Upper lobe of right lung (tissue), 1 donor: ENCODE results near the gene CCDC167. TPM values are rescaled to one million over a fixed set of nuclear protein-coding genes. Genes with fewer than 3 reads are reported as not detected.

ENCODE experiments used
- ATAC-seq: fragments of 200-7000 bp; cut with Tn5 transposase; one replicate; pipeline ENCODE4 v1.9.1; 2020; ENCODE audit warnings: mild to moderate bottlenecking, moderate library complexity
- DNase-seq: peaks from one replicate; pipeline ENCODE4 v3.0.0-alpha.2; 2020
- H3K27ac ChIP-seq: fragments of 200-600 bp; one replicate; pipeline ENCODE4 v1.8.0; 2022
- H3K27me3 ChIP-seq: fragments of 200-600 bp; one replicate; pipeline ENCODE4 v1.8.0; 2022; ENCODE audit warnings: mild to moderate bottlenecking
- H3K36me3 ChIP-seq: fragments of 200-600 bp; one replicate; pipeline ENCODE4 v1.8.0; 2022
- H3K4me1 ChIP-seq: fragments of 200-600 bp; one replicate; pipeline ENCODE4 v1.8.0; 2022
- H3K4me3 ChIP-seq: fragments of 200-600 bp; one replicate; pipeline ENCODE4 v1.8.0; 2022; ENCODE audit warnings: mild to moderate bottlenecking
- H3K9me3 ChIP-seq: fragments of 200-600 bp; one replicate; pipeline ENCODE4 v1.8.0; 2022
- CTCF ChIP-seq: fragments of 200-600 bp; IDR thresholded peaks from one replicate; pipeline ENCODE4 v1.8.0; 2022; ENCODE audit warnings: antibody characterized with exemption
- intact Hi-C: fragments of 100-400 bp; cut with DNase I; formaldehyde crosslinking; loops from one replicate; pipeline ENCODE4 v1.11.0; 2022
- total RNA-seq: library from RNA; stranded (reverse); fragmentation: NEBNext Ultra II Directional; extraction: Animal tissue kit (Norgen Biotek cat#: 25700); gene quantifications from one replicate; pipeline ENCODE4 v1.2.1, GENCODE V29; 2021
- donor health status: DM: no; HTN: yes; CAD: no; lungs with severe emphysema.

Gene CCDC167
- total RNA-seq, 1 donor from 2014 or later = 12.9 TPM

- DNase-seq (no peak), ATAC-seq (no peak)
- no peak for TF ChIP-seq CTCF
- Histone ChIP-seq H3K36me3 (no peaks in the 10 kb centered on the region), H3K27ac (no peak overlapping the region), H3K4me1 (peaks cover 12% of the 10 kb centered on the region), H3K9me3 (no peaks in the 10 kb centered on the region), H3K4me3 (no peak overlapping the region), H3K27me3 (peaks cover 50% of the 10 kb centered on the region)
- intact Hi-C loops = no loop called here
Observed at GRCh38 chr6:37535428-37535758, 35.7 kb upstream of the CCDC167 start.

GRCh38 chr6:37534893-37535292 lies 35.2 kb upstream of the CCDC167 start:
- Histone ChIP-seq H3K4me1 (peaks cover 12% of the 10 kb centered on the region), H3K9me3 (no peaks in the 10 kb centered on the region), H3K27ac (no peak overlapping the region), H3K36me3 (no peaks in the 10 kb centered on the region), H3K27me3 (peaks cover 50% of the 10 kb centered on the region), H3K4me3 (no peak overlapping the region)
- intact Hi-C loops = no loop called here
- DNase-seq (no peak), ATAC-seq (no peak)
- no peak for TF ChIP-seq CTCF

GRCh38 chr6:37532122-37532521 lies 32.4 kb upstream of the CCDC167 start:
- peaks cover 47% of the 10 kb centered on the region for H3K27me3 ChIP-seq
- no peak overlapping the region for H3K27ac ChIP-seq
- DNase-seq (no peak), ATAC-seq (no peak)
- H3K36me3 ChIP-seq = no peaks in the 10 kb centered on the region
- H3K9me3 ChIP-seq = no peaks in the 10 kb centered on the region
- H3K4me3 ChIP-seq = no peak overlapping the region
- intact Hi-C loops = no loop called here
- H3K4me1 ChIP-seq = peaks cover 12% of the 10 kb centered on the region
- TF ChIP-seq CTCF = no peak

- H3K4me3 ChIP-seq = no peak overlapping the region
- H3K4me1 ChIP-seq = peaks cover 11% of the 10 kb centered on the region
- H3K27me3 ChIP-seq = peaks cover 41% of the 10 kb centered on the region
- intact Hi-C loops = no loop called here
- TF ChIP-seq CTCF = no peak
- DNase-seq (no peak), ATAC-seq (no peak)
- no peaks in the 10 kb centered on the region for H3K9me3 ChIP-seq
- H3K27ac ChIP-seq = no peak overlapping the region
- H3K36me3 ChIP-seq = no peaks in the 10 kb centered on the region
Observed at GRCh38 chr6:37531437-37532036, 31.8 kb upstream of the CCDC167 start.

- Histone ChIP-seq H3K27ac (no peak overlapping the region), H3K27me3 (peaks cover 36% of the 10 kb centered on the region), H3K4me3 (no peak overlapping the region), H3K36me3 (no peaks in the 10 kb centered on the region), H3K4me1 (peaks cover 6% of the 10 kb centered on the region), H3K9me3 (no peaks in the 10 kb centered on the region)
- TF ChIP-seq CTCF = no peak
- DNase-seq = no peak
- ATAC-seq = no peak
- intact Hi-C loops = no loop called here
Observed at GRCh38 chr6:37531026-37531425, 31.3 kb upstream of the CCDC167 start.

GRCh38 chr6:37530297-37530696 lies 30.6 kb upstream of the CCDC167 start:
- DNase-seq = no peak
- no peaks in the 10 kb centered on the region for H3K4me1 ChIP-seq
- ATAC-seq = no peak
- no peak overlapping the region for H3K27ac ChIP-seq
- no peak for TF ChIP-seq CTCF
- intact Hi-C loops = no loop called here
- H3K27me3 ChIP-seq = peaks cover 28% of the 10 kb centered on the region
- H3K9me3 ChIP-seq = no peaks in the 10 kb centered on the region
- no peak overlapping the region for H3K4me3 ChIP-seq
- H3K36me3 ChIP-seq = no peaks in the 10 kb centered on the region
